ENCODE data around the gene ZBTB16.

- TF ChIP-seq PATZ1 (tag by site-specific recombination; IDR thresholded peaks at IDR 0.05): no peak
- no peak for TF ChIP-seq CTCF (tag by site-specific recombination; IDR thresholded peaks at IDR 0.05)
- no peak for TF ChIP-seq YY1 (tag by site-specific recombination; IDR thresholded peaks at IDR 0.05)
- TF ChIP-seq ZNF184 (tag by site-specific recombination; IDR thresholded peaks at IDR 0.05): no peak
- no peak for TF ChIP-seq ZBTB21 (tag by site-specific recombination; IDR thresholded peaks at IDR 0.05)
These were observed 102.2 kb downstream of the ZBTB16 start for GRCh38 chr11:114161486-114162250.

Measured in HEK293 (cell line).